ENCODE data around the gene HBP1. TPM values are rescaled to one million over a fixed set of nuclear protein-coding genes. Genes with fewer than 3 reads are reported as not detected.

HBP1 gene
- polyA plus RNA-seq, 3 donors = 41.2 to 52.9 (median 44.7) TPM

DNA sequence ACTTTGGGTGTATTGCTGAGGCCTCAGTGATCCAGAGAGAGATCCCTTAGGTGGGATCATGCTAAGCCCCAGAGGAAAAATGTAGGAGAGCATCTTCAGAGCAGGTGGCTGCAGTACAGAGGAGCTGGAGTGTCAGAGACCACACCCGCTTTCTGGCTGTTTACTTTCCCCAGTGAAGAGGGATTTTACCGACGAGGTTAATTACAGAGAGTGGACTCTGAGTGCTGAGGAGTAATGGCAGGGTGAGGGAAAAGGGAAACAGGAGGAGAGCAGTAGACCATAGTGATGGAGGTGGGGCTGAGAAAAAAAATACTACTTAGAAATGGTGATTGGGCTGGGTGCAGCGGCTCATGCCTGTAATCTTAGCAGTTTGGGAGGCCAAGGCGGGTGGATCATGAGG, 43.3 kb upstream of the HBP1 start:
- intact Hi-C loops (cut with micrococcal nuclease) = no loop called here
- 89% methylated on average over 3 of the region's 5 CpGs for WGBS (ENCODE audit: insufficient coverage)
- TF ChIP-seq, protein P1, sequence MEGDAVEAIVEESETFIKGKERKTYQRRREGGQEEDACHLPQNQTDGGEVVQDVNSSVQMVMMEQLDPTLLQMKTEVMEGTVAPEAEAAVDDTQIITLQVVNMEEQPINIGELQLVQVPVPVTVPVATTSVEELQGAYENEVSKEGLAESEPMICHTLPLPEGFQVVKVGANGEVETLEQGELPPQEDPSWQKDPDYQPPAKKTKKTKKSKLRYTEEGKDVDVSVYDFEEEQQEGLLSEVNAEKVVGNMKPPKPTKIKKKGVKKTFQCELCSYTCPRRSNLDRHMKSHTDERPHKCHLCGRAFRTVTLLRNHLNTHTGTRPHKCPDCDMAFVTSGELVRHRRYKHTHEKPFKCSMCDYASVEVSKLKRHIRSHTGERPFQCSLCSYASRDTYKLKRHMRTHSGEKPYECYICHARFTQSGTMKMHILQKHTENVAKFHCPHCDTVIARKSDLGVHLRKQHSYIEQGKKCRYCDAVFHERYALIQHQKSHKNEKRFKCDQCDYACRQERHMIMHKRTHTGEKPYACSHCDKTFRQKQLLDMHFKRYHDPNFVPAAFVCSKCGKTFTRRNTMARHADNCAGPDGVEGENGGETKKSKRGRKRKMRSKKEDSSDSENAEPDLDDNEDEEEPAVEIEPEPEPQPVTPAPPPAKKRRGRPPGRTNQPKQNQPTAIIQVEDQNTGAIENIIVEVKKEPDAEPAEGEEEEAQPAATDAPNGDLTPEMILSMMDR (IDR thresholded peaks at IDR 0.05) = no peak

DNA sequence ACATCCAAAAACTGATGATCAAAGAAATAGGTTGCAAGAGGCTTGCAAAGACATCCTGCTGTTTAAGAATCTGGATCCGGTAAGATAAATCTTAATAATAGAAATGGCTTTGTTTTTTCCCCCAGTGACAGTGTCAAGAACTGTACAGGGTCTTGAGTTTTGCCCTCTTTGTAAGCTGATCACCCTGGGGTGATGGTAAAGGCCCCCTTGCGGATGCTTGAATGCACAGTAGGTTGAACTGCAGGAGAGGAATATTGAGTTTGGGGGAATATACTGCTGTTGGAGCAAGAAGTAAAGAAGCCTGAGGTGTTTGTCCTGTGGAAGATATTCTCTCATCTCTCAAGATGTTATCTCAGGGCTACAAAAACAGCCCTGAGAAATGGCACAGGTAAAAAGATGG, 40.6 kb upstream of the HBP1 start:
- H2AFZ ChIP-seq (ENCODE audit: insufficient read depth, low read depth, low read length, poor library complexity, severe bottlenecking) = no peak overlapping the region
- TF ChIP-seq, protein P1 (IDR thresholded peaks at IDR 0.05) = no peak
- peaks cover 0 to 4% of the 10 kb centered on the region in 2 donors for H3K36me3 ChIP-seq (replicated peaks in 1 of 2; ENCODE audit: control insufficient read depth in 1 of 2, insufficient read depth in 2 of 2, low read length in 2 of 2)
- H3K27me3 ChIP-seq (ENCODE audit: control insufficient read depth in 2 of 2, insufficient read depth in 2 of 2, low read length in 2 of 2) = no peaks in the 10 kb centered on the region
- H3K4me1 ChIP-seq (ENCODE audit: control insufficient read depth in 1 of 2, insufficient read depth in 2 of 2, low read length in 2 of 2) = peaks cover 7 to 10% of the 10 kb centered on the region in 2 donors
- no peaks in the 10 kb centered on the region for H4K20me1 ChIP-seq (ENCODE audit: insufficient read depth, low read length)
- Mint-ChIP-seq H3K36me3 (peaks cover 6 to 8% of the 10 kb centered on the region in 2 donors), H3K27ac (no peak overlapping the region), H3K9me3 (no peaks in the 10 kb centered on the region), H3K27me3 (ENCODE audit: low read depth in 3 of 3) (no peaks in the 10 kb centered on the region), H3K4me3 (no peak overlapping the region), H3K4me1 (peaks cover 13% of the 10 kb centered on the region)
- H3K4me3 ChIP-seq (replicated peaks in 1 of 3; ENCODE audit: low read depth in 2 of 3, low read length in 3 of 3) = no peak overlapping the region
- WGBS (ENCODE audit: insufficient coverage) = 100% methylated on average over 2 of the region's 2 CpGs
- H3K27ac ChIP-seq (ENCODE audit: low read depth in 1 of 2, low read length in 2 of 2) = no peak overlapping the region
- no peak overlapping the region for H3K9ac ChIP-seq (ENCODE audit: insufficient read depth, low read length, poor library complexity, severe bottlenecking)
- H3K4me2 ChIP-seq (replicated peaks; ENCODE audit: extremely low read depth, low read length, poor library complexity, severe bottlenecking) = no peak overlapping the region
- peaks cover 3% of the 10 kb centered on the region for H3K79me2 ChIP-seq (ENCODE audit: insufficient read depth, low read length)
- intact Hi-C loops (cut with micrococcal nuclease) = no loop called here
- H3K9me3 ChIP-seq (replicated peaks in 1 of 2; ENCODE audit: control insufficient read depth in 1 of 2, insufficient read depth in 1 of 2, low read length in 2 of 2) = no peaks in the 10 kb centered on the region
- DNase-seq = no peak

More for the DNA sequence above, 43.3 kb upstream of the HBP1 start:
- H4K20me1 ChIP-seq (ENCODE audit: insufficient read depth, low read length) = no peaks in the 10 kb centered on the region
- H3K36me3 ChIP-seq (replicated peaks in 1 of 2; ENCODE audit: control insufficient read depth in 1 of 2, insufficient read depth in 2 of 2, low read length in 2 of 2) = peaks cover 0 to 4% of the 10 kb centered on the region in 2 donors
- H3K4me1 Mint-ChIP-seq = peaks cover 13% of the 10 kb centered on the region
- peak overlapping the region in 1 of 2 donors; percentile 92 for H3K4me3 Mint-ChIP-seq
- no peak overlapping the region for H3K4me2 ChIP-seq (replicated peaks; ENCODE audit: extremely low read depth, low read length, poor library complexity, severe bottlenecking)
- peaks cover 7 to 10% of the 10 kb centered on the region in 2 donors for H3K4me1 ChIP-seq (ENCODE audit: control insufficient read depth in 1 of 2, insufficient read depth in 2 of 2, low read length in 2 of 2)
- peak overlapping the region in 1 of 3 experiments; percentile 80 for H3K4me3 ChIP-seq (replicated peaks in 1 of 3; ENCODE audit: low read depth in 2 of 3, low read length in 3 of 3)
- no peaks in the 10 kb centered on the region for H3K27me3 Mint-ChIP-seq (ENCODE audit: low read depth in 3 of 3)
- no peaks in the 10 kb centered on the region for H3K9me3 ChIP-seq (replicated peaks in 1 of 2; ENCODE audit: control insufficient read depth in 1 of 2, insufficient read depth in 1 of 2, low read length in 2 of 2)
- peaks cover 3% of the 10 kb centered on the region for H3K79me2 ChIP-seq (ENCODE audit: insufficient read depth, low read length)
- no peaks in the 10 kb centered on the region for H3K27me3 ChIP-seq (ENCODE audit: control insufficient read depth in 2 of 2, insufficient read depth in 2 of 2, low read length in 2 of 2)
- no peak overlapping the region for H3K9ac ChIP-seq (ENCODE audit: insufficient read depth, low read length, poor library complexity, severe bottlenecking)
- H3K9me3 Mint-ChIP-seq = no peaks in the 10 kb centered on the region
- DNase-seq = no peak
- peak overlapping the region; percentile 80 for H2AFZ ChIP-seq (ENCODE audit: insufficient read depth, low read depth, low read length, poor library complexity, severe bottlenecking)
- H3K36me3 Mint-ChIP-seq = peaks cover 5 to 8% of the 10 kb centered on the region in 2 donors
- no peak overlapping the region for H3K27ac ChIP-seq (ENCODE audit: low read depth in 1 of 2, low read length in 2 of 2)
- H3K27ac Mint-ChIP-seq = peak overlapping the region in 6 of 7 donors; percentile 17 to 88 (median 47)
